Measurements from ENCODE around the gene CNTNAP2.

The CNTNAP2 gene

GRCh38 chr7:146494952-146495596, 378.5 kb downstream of the CNTNAP2 start:
- DNase-seq (ENCODE audit: low spot score) = no peak
- no peak for TF ChIP-seq CTCF (IDR thresholded peaks at IDR 0.05; ENCODE audit: extremely low read depth, missing control alignments)

- TF ChIP-seq CTCF (IDR thresholded peaks at IDR 0.05; ENCODE audit: extremely low read depth, missing control alignments) = no peak
- DNase-seq (ENCODE audit: low spot score) = no peak
Observed at GRCh38 chr7:146496657-146497056, 380.1 kb downstream of the CNTNAP2 start.

- no peak for DNase-seq (ENCODE audit: low spot score)
- no peak for TF ChIP-seq CTCF (IDR thresholded peaks at IDR 0.05; ENCODE audit: extremely low read depth, missing control alignments)
Observed at GRCh38 chr7:146499970-146500369, 383.4 kb downstream of the CNTNAP2 start.

GRCh38 chr7:146503844-146504243, 387.2 kb downstream of the CNTNAP2 start:
- TF ChIP-seq CTCF (IDR thresholded peaks at IDR 0.05; ENCODE audit: extremely low read depth, missing control alignments) = no peak

GRCh38 chr7:146510088-146510680, 393.6 kb downstream of the CNTNAP2 start:
- TF ChIP-seq CTCF (IDR thresholded peaks at IDR 0.05; ENCODE audit: extremely low read depth, missing control alignments) = no peak
- no peak for DNase-seq (ENCODE audit: low spot score)

More at GRCh38 chr7:146503844-146504243, 387.2 kb downstream of the CNTNAP2 start:
- DNase-seq (ENCODE audit: low spot score) = no peak

- no peak for DNase-seq (ENCODE audit: low spot score)
- no peak for TF ChIP-seq CTCF (IDR thresholded peaks at IDR 0.05; ENCODE audit: extremely low read depth, missing control alignments)
Observed at GRCh38 chr7:146514304-146514703, 397.7 kb downstream of the CNTNAP2 start.

- no peak for TF ChIP-seq CTCF (IDR thresholded peaks at IDR 0.05; ENCODE audit: extremely low read depth, missing control alignments)
- no peak for DNase-seq (ENCODE audit: low spot score)
Observed at GRCh38 chr7:146528581-146528980, 412.0 kb downstream of the CNTNAP2 start.
